ENCODE measurements around the gene ABCC4.
"Not testable (repeated sequence)": the region's sequence is repeated elsewhere in the genome, so short reads cannot be mapped to it uniquely, and the experiment has no call there.

Gene ABCC4

DNA sequence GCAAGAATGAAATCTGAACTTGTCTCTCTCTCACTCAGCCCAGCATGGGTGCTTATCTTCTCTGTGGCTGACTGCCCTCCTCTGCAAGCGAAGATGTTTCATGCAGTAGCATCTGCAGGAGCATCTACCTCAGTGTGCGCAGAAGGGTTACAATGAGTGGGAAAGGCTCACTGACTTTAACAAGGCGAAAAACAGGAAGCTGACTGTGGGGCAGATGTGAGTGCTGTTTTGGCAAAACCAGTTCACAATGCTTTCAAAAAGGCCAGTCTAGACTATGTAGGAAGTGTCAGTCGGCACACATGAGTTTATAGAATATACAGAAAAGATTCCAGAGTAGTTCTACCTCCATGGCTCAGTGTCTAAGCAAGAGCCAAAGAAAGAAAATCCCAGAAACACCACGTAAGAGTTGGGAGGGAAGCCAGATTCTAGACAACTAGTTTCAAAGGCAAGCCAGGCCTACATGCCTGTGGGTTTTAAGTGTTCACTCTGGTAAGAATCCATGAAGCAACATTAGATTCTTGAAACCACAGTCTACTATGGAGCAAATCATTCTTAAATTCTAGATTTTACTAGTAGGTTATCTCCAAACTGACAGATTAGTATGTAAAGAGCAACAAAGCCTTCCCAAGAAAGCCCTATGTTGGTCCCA, 124.5 kb downstream of the ABCC4 start:
- H3K9me3 ChIP-seq (ENCODE audit: control insufficient read depth, insufficient read depth, low read length): no peaks in the 10 kb centered on the region
- peaks cover 10% of the 10 kb centered on the region for H3K36me3 ChIP-seq (ENCODE audit: control insufficient read depth, low read length)
- H3K4me1 ChIP-seq (ENCODE audit: control insufficient read depth, low read length): no peaks in the 10 kb centered on the region
- no peak overlapping the region for H3K4me2 ChIP-seq (ENCODE audit: low read length)
- TF ChIP-seq EZH2phosphoT487 (IDR thresholded peaks at IDR 0.05; ENCODE audit: borderline replicate concordance, low read length): no peak
- TF ChIP-seq, protein P1, sequence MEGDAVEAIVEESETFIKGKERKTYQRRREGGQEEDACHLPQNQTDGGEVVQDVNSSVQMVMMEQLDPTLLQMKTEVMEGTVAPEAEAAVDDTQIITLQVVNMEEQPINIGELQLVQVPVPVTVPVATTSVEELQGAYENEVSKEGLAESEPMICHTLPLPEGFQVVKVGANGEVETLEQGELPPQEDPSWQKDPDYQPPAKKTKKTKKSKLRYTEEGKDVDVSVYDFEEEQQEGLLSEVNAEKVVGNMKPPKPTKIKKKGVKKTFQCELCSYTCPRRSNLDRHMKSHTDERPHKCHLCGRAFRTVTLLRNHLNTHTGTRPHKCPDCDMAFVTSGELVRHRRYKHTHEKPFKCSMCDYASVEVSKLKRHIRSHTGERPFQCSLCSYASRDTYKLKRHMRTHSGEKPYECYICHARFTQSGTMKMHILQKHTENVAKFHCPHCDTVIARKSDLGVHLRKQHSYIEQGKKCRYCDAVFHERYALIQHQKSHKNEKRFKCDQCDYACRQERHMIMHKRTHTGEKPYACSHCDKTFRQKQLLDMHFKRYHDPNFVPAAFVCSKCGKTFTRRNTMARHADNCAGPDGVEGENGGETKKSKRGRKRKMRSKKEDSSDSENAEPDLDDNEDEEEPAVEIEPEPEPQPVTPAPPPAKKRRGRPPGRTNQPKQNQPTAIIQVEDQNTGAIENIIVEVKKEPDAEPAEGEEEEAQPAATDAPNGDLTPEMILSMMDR (IDR thresholded peaks at IDR 0.05; ENCODE audit: low read depth, low read length, poor library complexity, severe bottlenecking): no peak
- H3K27ac ChIP-seq (ENCODE audit: low read depth, low read length): no peak overlapping the region
- no peaks in the 10 kb centered on the region for H3K27me3 ChIP-seq (ENCODE audit: control insufficient read depth, low read length)
- no peak overlapping the region for H3K4me3 ChIP-seq (ENCODE audit: low read length)
- H3K9me2 ChIP-seq (replicated peaks; ENCODE audit: control insufficient read depth, low read length): no peaks in the 10 kb centered on the region
- H4K20me1 ChIP-seq (ENCODE audit: control insufficient read depth, insufficient read depth, low read depth, low read length): no peaks in the 10 kb centered on the region
- H3F3A ChIP-seq (ENCODE audit: control insufficient read depth, insufficient read depth): no peaks in the 10 kb centered on the region
- no peaks in the 10 kb centered on the region for H3K79me2 ChIP-seq (ENCODE audit: control insufficient read depth, low read length)

DNA sequence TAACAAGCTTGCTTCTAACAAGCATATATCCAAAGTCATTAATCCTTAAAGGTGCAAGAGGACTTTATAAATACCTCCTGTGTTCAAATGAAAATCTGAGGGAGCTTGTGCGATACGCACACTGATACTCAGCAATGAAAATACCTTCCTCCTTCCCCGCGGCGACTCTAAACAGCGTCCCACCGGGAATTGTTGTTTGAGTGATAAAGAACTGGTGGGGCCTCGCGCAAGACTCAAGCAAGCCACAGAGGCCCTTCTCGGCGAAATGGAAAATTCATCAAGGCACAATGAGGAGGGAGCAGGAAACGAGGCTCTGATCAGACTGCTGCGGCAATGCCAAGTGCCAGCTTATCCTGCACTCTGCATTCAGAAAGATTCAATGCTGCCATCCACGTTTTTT, 126.7 kb downstream of the ABCC4 start:
- H3K4me3 ChIP-seq (ENCODE audit: low read length): no peak overlapping the region
- no peaks in the 10 kb centered on the region for H3K27me3 ChIP-seq (ENCODE audit: control insufficient read depth, low read length)
- peaks cover 10% of the 10 kb centered on the region for H3K36me3 ChIP-seq (ENCODE audit: control insufficient read depth, low read length)
- no peaks in the 10 kb centered on the region for H3K9me3 ChIP-seq (ENCODE audit: control insufficient read depth, insufficient read depth, low read length)
- H3K4me2 ChIP-seq (ENCODE audit: low read length): no peak overlapping the region
- TF ChIP-seq, protein P1 (IDR thresholded peaks at IDR 0.05; ENCODE audit: low read depth, low read length, poor library complexity, severe bottlenecking): no peak
- no peak for TF ChIP-seq EZH2phosphoT487 (IDR thresholded peaks at IDR 0.05; ENCODE audit: borderline replicate concordance, low read length)
- no peak overlapping the region for H3K27ac ChIP-seq (ENCODE audit: low read depth, low read length)
- H3K4me1 ChIP-seq (ENCODE audit: control insufficient read depth, low read length): no peaks in the 10 kb centered on the region
- no peaks in the 10 kb centered on the region for H3K79me2 ChIP-seq (ENCODE audit: control insufficient read depth, low read length)
- no peaks in the 10 kb centered on the region for H3F3A ChIP-seq (ENCODE audit: control insufficient read depth, insufficient read depth)
- no peaks in the 10 kb centered on the region for H4K20me1 ChIP-seq (ENCODE audit: control insufficient read depth, insufficient read depth, low read depth, low read length)
- no peaks in the 10 kb centered on the region for H3K9me2 ChIP-seq (replicated peaks; ENCODE audit: control insufficient read depth, low read length)

DNA sequence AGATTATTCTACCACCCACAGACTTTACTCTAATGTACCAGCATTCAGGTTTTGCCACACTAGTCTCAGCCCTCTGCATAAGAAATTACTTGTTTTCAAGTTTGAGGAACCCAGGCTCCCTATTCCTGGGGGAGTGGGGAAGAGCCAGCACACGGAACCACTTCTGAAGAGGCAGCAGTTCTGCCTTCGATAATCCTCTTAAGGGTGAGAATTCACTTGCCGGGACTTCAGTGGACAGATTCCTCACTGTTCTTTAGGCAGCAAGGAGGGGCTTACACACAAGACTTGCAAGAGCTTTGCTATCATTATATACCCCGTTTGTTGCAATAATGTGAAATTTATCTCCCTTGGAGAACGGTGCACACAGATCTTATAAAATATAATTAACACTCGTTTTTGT, 133.1 kb downstream of the ABCC4 start:
- H3K4me1 ChIP-seq (ENCODE audit: control insufficient read depth, low read length): no peaks in the 10 kb centered on the region
- no peak overlapping the region for H3K4me2 ChIP-seq (ENCODE audit: low read length)
- no peaks in the 10 kb centered on the region for H3K9me2 ChIP-seq (replicated peaks; ENCODE audit: control insufficient read depth, low read length)
- H3K9me3 ChIP-seq (ENCODE audit: control insufficient read depth, insufficient read depth, low read length): no peaks in the 10 kb centered on the region
- no peaks in the 10 kb centered on the region for H3K79me2 ChIP-seq (ENCODE audit: control insufficient read depth, low read length)
- TF ChIP-seq EZH2phosphoT487 (IDR thresholded peaks at IDR 0.05; ENCODE audit: borderline replicate concordance, low read length): no peak
- TF ChIP-seq, protein P1 (IDR thresholded peaks at IDR 0.05; ENCODE audit: low read depth, low read length, poor library complexity, severe bottlenecking): no peak
- no peaks in the 10 kb centered on the region for H3K36me3 ChIP-seq (ENCODE audit: control insufficient read depth, low read length)
- no peak overlapping the region for H3K27ac ChIP-seq (ENCODE audit: low read depth, low read length)
- no peak overlapping the region for H3K4me3 ChIP-seq (ENCODE audit: low read length)
- no peaks in the 10 kb centered on the region for H4K20me1 ChIP-seq (ENCODE audit: control insufficient read depth, insufficient read depth, low read depth, low read length)
- no peaks in the 10 kb centered on the region for H3K27me3 ChIP-seq (ENCODE audit: control insufficient read depth, low read length)
- H3F3A ChIP-seq (ENCODE audit: control insufficient read depth, insufficient read depth): no peaks in the 10 kb centered on the region

DNA sequence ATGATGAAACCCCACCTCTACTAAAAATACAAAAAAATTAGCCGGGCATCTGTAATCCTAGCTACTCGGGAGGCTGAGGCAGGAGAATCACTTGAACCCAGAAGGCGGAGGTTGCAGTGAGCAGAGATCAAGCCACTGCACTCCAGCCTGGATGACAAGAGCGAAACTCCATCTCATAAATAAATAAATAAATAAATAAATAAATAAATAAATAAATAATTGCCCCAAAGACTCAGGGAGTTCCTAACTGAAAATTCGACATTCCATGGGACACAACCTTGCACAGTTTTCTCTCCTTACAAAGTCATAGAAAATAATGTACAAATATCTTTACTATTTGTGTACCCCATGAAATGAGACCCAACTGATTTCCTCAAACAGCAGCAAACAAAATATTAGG, 134.2 kb downstream of the ABCC4 start:
- H3K36me3 ChIP-seq (ENCODE audit: control insufficient read depth, low read length); H3K9me3 ChIP-seq (ENCODE audit: control insufficient read depth, insufficient read depth, low read length); H3K79me2 ChIP-seq (ENCODE audit: control insufficient read depth, low read length); H3K27ac ChIP-seq (ENCODE audit: low read depth, low read length); H3K4me2 ChIP-seq (ENCODE audit: low read length); H3F3A ChIP-seq (ENCODE audit: control insufficient read depth, insufficient read depth); H3K4me3 ChIP-seq (ENCODE audit: low read length); H4K20me1 ChIP-seq (ENCODE audit: control insufficient read depth, insufficient read depth, low read depth, low read length); H3K9me2 ChIP-seq (replicated peaks; ENCODE audit: control insufficient read depth, low read length); H3K4me1 ChIP-seq (ENCODE audit: control insufficient read depth, low read length); H3K27me3 ChIP-seq (ENCODE audit: control insufficient read depth, low read length): not testable (repeated sequence)
